H9 (cell line): ENCODE data around the gene MRTO4. TPM values are rescaled to one million over a fixed set of nuclear protein-coding genes. Genes with fewer than 3 reads are reported as not detected.
A peak's percentile ranks its signal among the peaks of the same experiment; 100 is the strongest.
"Not testable (repeated sequence)": the region's sequence is repeated elsewhere in the genome, so short reads cannot be mapped to it uniquely, and the experiment has no call there.

Source experiments
- DNase-seq: peaks from one replicate; pipeline ENCODE4 v3.0.0-alpha.2; 2017
- H2AFZ ChIP-seq: one replicate; pipeline ENCODE4 v1.6.1; 2013; ENCODE audit warnings: mild to moderate bottlenecking, low read length, control low read depth, moderate library complexity
- H2AK5ac ChIP-seq: 2 replicates; pipeline ENCODE4 v1.6.1; 2013; ENCODE audit warnings: low read length, control low read depth, mixed read lengths; ENCODE audit not compliant: insufficient read length
- H2BK120ac ChIP-seq: one replicate; pipeline ENCODE4 v1.6.1; 2013; ENCODE audit warnings: low read depth, mild to moderate bottlenecking, low read length, control low read depth, inconsistent platforms; ENCODE audit not compliant: poor library complexity, severe bottlenecking
- H2BK12ac ChIP-seq: 2 replicates; pipeline ENCODE4 v1.6.1; 2013; ENCODE audit warnings: low read length, control low read depth, mixed read lengths, low read depth; ENCODE audit not compliant: insufficient read length
- H2BK15ac ChIP-seq: 2 replicates; pipeline ENCODE4 v1.6.1; 2013; ENCODE audit warnings: low read depth, low read length, control low read depth
- H2BK20ac ChIP-seq: one replicate; pipeline ENCODE4 v1.6.1; 2013; ENCODE audit warnings: low read depth, mild to moderate bottlenecking, low read length, control low read depth, inconsistent platforms; ENCODE audit not compliant: poor library complexity, severe bottlenecking
- H2BK5ac ChIP-seq: 2 replicates; pipeline ENCODE4 v1.6.1; 2013; ENCODE audit warnings: low read length, control low read depth, mixed read lengths; ENCODE audit not compliant: insufficient read length
- H3K14ac ChIP-seq: 2 replicates; pipeline ENCODE4 v1.6.1; 2013; ENCODE audit warnings: low read length, control low read depth; ENCODE audit not compliant: insufficient read depth
- H3K18ac ChIP-seq: 2 replicates; pipeline ENCODE4 v1.6.1; 2013; ENCODE audit warnings: low read depth, mild to moderate bottlenecking, mixed read lengths, low read length, control low read depth; ENCODE audit not compliant: insufficient read length
- H3K23ac ChIP-seq: 2 replicates; pipeline ENCODE4 v1.6.1; 2013; ENCODE audit warnings: low read length, control low read depth, mixed read lengths, low read depth; ENCODE audit not compliant: insufficient read length
- H3K23me2 ChIP-seq: 2 replicates; pipeline ENCODE4 v1.6.1; 2013; ENCODE audit warnings: low read depth, mild to moderate bottlenecking, mixed read lengths, low read length, control low read depth; ENCODE audit not compliant: insufficient read length, poor library complexity, severe bottlenecking
- H3K27ac ChIP-seq: 2 replicates; pipeline ENCODE4 v1.5.1; 2013; ENCODE audit warnings: low read length, control low read depth, mixed read lengths, low read depth; ENCODE audit not compliant: insufficient read length
- H3K27me3 ChIP-seq: 2 replicates; pipeline ENCODE4 v1.6.1; 2013; ENCODE audit warnings: low read length, control low read depth, inconsistent platforms; ENCODE audit not compliant: insufficient read depth
- H3K4ac ChIP-seq: 2 replicates; pipeline ENCODE4 v1.6.1; 2013; ENCODE audit warnings: low read depth, mild to moderate bottlenecking, control low read depth, inconsistent platforms, low read length, moderate library complexity
- H3K4me1 ChIP-seq: 2 replicates; pipeline ENCODE4 v1.6.1; 2013; ENCODE audit warnings: low read length, control low read depth, inconsistent platforms; ENCODE audit not compliant: insufficient read depth
- H3K4me2 ChIP-seq: 2 replicates; pipeline ENCODE4 v1.6.1; 2013; ENCODE audit warnings: low read length, control low read depth, mixed read lengths; ENCODE audit not compliant: insufficient read length, insufficient read depth
- H3K56ac ChIP-seq: 2 replicates; pipeline ENCODE4 v1.6.1; 2013; ENCODE audit warnings: low read depth, mild to moderate bottlenecking, mixed read lengths, low read length, control low read depth; ENCODE audit not compliant: insufficient read length
- H3K79me1 ChIP-seq: 2 replicates; pipeline ENCODE4 v1.6.1; 2013; ENCODE audit warnings: low read depth, mild to moderate bottlenecking, moderate library complexity, low read length, control low read depth, inconsistent platforms; ENCODE audit not compliant: insufficient read depth, poor library complexity, severe bottlenecking
- H3K79me2 ChIP-seq: 2 replicates; pipeline ENCODE4 v1.6.1; 2013; ENCODE audit warnings: low read length, control low read depth, inconsistent platforms; ENCODE audit not compliant: insufficient read depth
- H3K9ac ChIP-seq: 2 replicates; pipeline ENCODE4 v1.6.1; 2013; ENCODE audit warnings: low read length, control low read depth, mixed read lengths; ENCODE audit not compliant: insufficient read length; ENCODE audit errors: extremely low read depth
- H3K9me3 ChIP-seq: one replicate; pipeline ENCODE4 v1.6.1; 2013; ENCODE audit warnings: low read depth, low read length, inconsistent platforms; ENCODE audit not compliant: control insufficient read depth
- H3T11ph ChIP-seq: one replicate; pipeline ENCODE4 v1.6.1; 2013; ENCODE audit warnings: mild to moderate bottlenecking, low read length, control low read depth, inconsistent platforms
- H4K20me1 ChIP-seq: one replicate; pipeline ENCODE4 v1.6.1; 2013; ENCODE audit not compliant: control insufficient read depth, insufficient read length, insufficient read depth
- H4K5ac ChIP-seq: 2 replicates; pipeline ENCODE4 v1.6.1; 2013; ENCODE audit warnings: low read depth, mild to moderate bottlenecking, mixed read lengths, low read length, control low read depth; ENCODE audit not compliant: insufficient read length
- H4K8ac ChIP-seq: replicated peaks from 2 replicates; pipeline ENCODE4 v1.6.1; 2013; ENCODE audit warnings: low read length, control low read depth, mixed read lengths, low read depth; ENCODE audit not compliant: insufficient read length
- H4K91ac ChIP-seq: 2 replicates; pipeline ENCODE4 v1.6.1; 2013; ENCODE audit warnings: low read depth, mild to moderate bottlenecking, moderate library complexity, mixed read lengths, low read length, control low read depth; ENCODE audit not compliant: insufficient read length
- H3K27ac Mint-ChIP-seq, 3 experiments: 2 replicates in 2 of 3; 3 replicates in 1 of 3; pipeline ENCODE4 v1.8.0; 2020 to 2021; ENCODE audit warnings: mixed read lengths in 3 of 3, mild to moderate bottlenecking in 1 of 3, moderate library complexity in 1 of 3
- H3K27me3 Mint-ChIP-seq: 2 replicates; pipeline ENCODE4 v1.8.0; 2021; ENCODE audit warnings: low read depth, mild to moderate bottlenecking, moderate library complexity, mixed read lengths
- H3K36me3 Mint-ChIP-seq, 3 experiments: 2 replicates in 2 of 3; 3 replicates in 1 of 3; pipeline ENCODE4 v1.8.0; 2020 to 2021; ENCODE audit warnings: low read depth in 3 of 3, mixed read lengths in 3 of 3; ENCODE audit not compliant: insufficient read depth in 1 of 3
- H3K4me1 Mint-ChIP-seq, 2 experiments: 2 replicates each; pipeline ENCODE4 v1.8.0; 2020; ENCODE audit warnings: mixed read lengths in 2 of 2
- H3K4me3 Mint-ChIP-seq, 2 experiments: 2 replicates in 1 of 2; 3 replicates in 1 of 2; pipeline ENCODE4 v1.8.0; 2020 to 2021; ENCODE audit warnings: mild to moderate bottlenecking in 2 of 2, mixed read lengths in 2 of 2, moderate library complexity in 1 of 2
- H3K9me3 Mint-ChIP-seq, 2 experiments: 2 replicates in 1 of 2; 3 replicates in 1 of 2; pipeline ENCODE4 v1.8.0; 2020; ENCODE audit warnings: mild to moderate bottlenecking in 2 of 2, mixed read lengths in 2 of 2, moderate library complexity in 1 of 2
- CTCF ChIP-seq: fragments of 200-600 bp; sonication (generic); conservative IDR thresholded peaks from 3 replicates; pipeline ENCODE4 v1.8.0; 2021; ENCODE audit warnings: antibody characterized with exemption, mild to moderate bottlenecking
- WGBS: extraction: QIAGEN DNeasy Blood & Tissue Kit; methylation state at CpG from one replicate; pipeline ENCODE4 v1.1.7; 2013; ENCODE audit warnings: missing lambda C conversion rate, low lambda C conversion rate, mixed read lengths; ENCODE audit not compliant: insufficient read length; ENCODE audit errors: extremely low coverage; 5-methylcytosine and 5-hydroxymethylcytosine counted together
- total RNA-seq: library from RNA; stranded (reverse); gene quantifications from 2 replicates; pipeline ENCODE4 v1.2.1, GENCODE V29; 2021

Gene MRTO4
- total RNA-seq, 1 experiment from 2014 or later = 78.3 TPM

- H3K4me1 ChIP-seq, H3K9me3 Mint-ChIP-seq, H4K91ac ChIP-seq, H2BK15ac ChIP-seq, H2BK120ac ChIP-seq, H3K23ac ChIP-seq, H3K14ac ChIP-seq, H2BK12ac ChIP-seq, H2AFZ ChIP-seq, H3T11ph ChIP-seq, H4K5ac ChIP-seq, H3K4me3 Mint-ChIP-seq, H3K23me2 ChIP-seq, H3K4me1 Mint-ChIP-seq, H3K9me3 ChIP-seq, H3K27ac ChIP-seq, H3K27me3 Mint-ChIP-seq, H3K4me2 ChIP-seq, H2AK5ac ChIP-seq, H3K4ac ChIP-seq, H3K18ac ChIP-seq, H2BK20ac ChIP-seq, H3K79me2 ChIP-seq, H4K20me1 ChIP-seq, H2BK5ac ChIP-seq, H3K79me1 ChIP-seq, H3K56ac ChIP-seq, H4K8ac ChIP-seq, H3K36me3 Mint-ChIP-seq, H3K9ac ChIP-seq, H3K27me3 ChIP-seq: not testable (repeated sequence)
- TF ChIP-seq CTCF = peak; percentile 61
- no CpG with 5 or more reads among the region's 9 CpGs for WGBS
- peak; percentile 61 for DNase-seq
- H3K27ac Mint-ChIP-seq = peak overlapping the region in 2 of 3 experiments; percentile 57 to 62; a peak in 1 of 7 replicates
Measured at GRCh38 chr1:19269427-19270342, 18.1 kb downstream of the MRTO4 start.

GRCh38 chr1:19270343-19270730 is 18.7 kb downstream of the MRTO4 start:
- not testable (repeated sequence) for H2BK120ac ChIP-seq, H3K14ac ChIP-seq, DNase-seq

More at GRCh38 chr1:19270343-19270730, 18.7 kb downstream of the MRTO4 start:
- not testable (repeated sequence) for H4K20me1 ChIP-seq, H3K23ac ChIP-seq, H3K9ac ChIP-seq, H2BK15ac ChIP-seq, H2BK20ac ChIP-seq, H4K8ac ChIP-seq, H3K18ac ChIP-seq, H3K27ac Mint-ChIP-seq, H3K79me1 ChIP-seq, H3K56ac ChIP-seq, H3K27ac ChIP-seq, H3K4ac ChIP-seq, H2AK5ac ChIP-seq, H3K4me2 ChIP-seq, H3K4me1 Mint-ChIP-seq, H3K27me3 ChIP-seq, H2BK12ac ChIP-seq, H3K79me2 ChIP-seq, H3K27me3 Mint-ChIP-seq, H2AFZ ChIP-seq, H3K9me3 Mint-ChIP-seq, H4K5ac ChIP-seq, H3K4me3 Mint-ChIP-seq, H3K4me1 ChIP-seq, H3K36me3 Mint-ChIP-seq, H3K9me3 ChIP-seq, H4K91ac ChIP-seq, H3T11ph ChIP-seq, H3K23me2 ChIP-seq, H2BK5ac ChIP-seq
- WGBS = no CpG with 5 or more reads among the region's 6 CpGs
